Measurements from ENCODE around the gene TAGLN. TPM values are rescaled to one million over a fixed set of nuclear protein-coding genes. Genes with fewer than 3 reads are reported as not detected.

TAGLN gene
- total RNA-seq, 1 donor from 2014 or later: 470 TPM

DNA sequence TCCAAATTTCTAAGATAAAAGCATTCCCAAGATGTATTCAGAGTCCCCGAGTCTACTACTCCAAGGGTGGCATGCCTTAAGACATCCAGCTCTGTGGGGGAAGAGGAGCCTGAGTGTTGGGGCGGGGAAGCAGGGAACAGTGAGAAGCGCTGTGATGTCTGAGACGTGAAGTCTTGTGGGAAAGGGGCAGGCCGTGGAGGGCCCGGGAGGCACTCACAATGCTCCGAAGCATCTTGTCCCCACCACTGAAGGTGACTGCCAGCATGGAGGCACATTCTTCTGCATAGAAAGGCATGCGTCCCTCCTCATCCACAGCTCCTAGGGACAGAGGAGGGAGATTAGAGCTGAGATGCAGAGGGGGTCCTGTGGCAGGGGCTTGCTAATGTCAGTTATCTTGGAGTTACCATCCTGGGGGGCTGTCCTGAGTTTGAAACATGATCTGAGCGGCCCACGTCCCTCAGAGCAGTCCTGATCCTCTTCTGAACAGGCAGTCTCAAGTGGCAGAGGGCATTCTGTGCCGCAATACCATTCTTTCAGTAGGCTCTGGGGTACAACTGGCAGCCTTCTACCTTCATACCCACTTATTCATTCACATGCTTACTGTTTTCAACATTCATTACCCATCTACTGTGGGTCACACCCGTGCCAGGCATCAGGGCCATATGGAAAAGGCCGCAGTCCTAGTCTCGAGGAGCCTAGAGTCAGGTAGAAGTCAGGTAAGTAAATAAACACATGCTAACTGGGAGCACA is 24.0 kb downstream of the TAGLN start:
- TF ChIP-seq, protein P1, sequence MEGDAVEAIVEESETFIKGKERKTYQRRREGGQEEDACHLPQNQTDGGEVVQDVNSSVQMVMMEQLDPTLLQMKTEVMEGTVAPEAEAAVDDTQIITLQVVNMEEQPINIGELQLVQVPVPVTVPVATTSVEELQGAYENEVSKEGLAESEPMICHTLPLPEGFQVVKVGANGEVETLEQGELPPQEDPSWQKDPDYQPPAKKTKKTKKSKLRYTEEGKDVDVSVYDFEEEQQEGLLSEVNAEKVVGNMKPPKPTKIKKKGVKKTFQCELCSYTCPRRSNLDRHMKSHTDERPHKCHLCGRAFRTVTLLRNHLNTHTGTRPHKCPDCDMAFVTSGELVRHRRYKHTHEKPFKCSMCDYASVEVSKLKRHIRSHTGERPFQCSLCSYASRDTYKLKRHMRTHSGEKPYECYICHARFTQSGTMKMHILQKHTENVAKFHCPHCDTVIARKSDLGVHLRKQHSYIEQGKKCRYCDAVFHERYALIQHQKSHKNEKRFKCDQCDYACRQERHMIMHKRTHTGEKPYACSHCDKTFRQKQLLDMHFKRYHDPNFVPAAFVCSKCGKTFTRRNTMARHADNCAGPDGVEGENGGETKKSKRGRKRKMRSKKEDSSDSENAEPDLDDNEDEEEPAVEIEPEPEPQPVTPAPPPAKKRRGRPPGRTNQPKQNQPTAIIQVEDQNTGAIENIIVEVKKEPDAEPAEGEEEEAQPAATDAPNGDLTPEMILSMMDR (conservative IDR thresholded peaks at IDR 0.05; ENCODE audit: low read depth, low read length): no peak

DNA sequence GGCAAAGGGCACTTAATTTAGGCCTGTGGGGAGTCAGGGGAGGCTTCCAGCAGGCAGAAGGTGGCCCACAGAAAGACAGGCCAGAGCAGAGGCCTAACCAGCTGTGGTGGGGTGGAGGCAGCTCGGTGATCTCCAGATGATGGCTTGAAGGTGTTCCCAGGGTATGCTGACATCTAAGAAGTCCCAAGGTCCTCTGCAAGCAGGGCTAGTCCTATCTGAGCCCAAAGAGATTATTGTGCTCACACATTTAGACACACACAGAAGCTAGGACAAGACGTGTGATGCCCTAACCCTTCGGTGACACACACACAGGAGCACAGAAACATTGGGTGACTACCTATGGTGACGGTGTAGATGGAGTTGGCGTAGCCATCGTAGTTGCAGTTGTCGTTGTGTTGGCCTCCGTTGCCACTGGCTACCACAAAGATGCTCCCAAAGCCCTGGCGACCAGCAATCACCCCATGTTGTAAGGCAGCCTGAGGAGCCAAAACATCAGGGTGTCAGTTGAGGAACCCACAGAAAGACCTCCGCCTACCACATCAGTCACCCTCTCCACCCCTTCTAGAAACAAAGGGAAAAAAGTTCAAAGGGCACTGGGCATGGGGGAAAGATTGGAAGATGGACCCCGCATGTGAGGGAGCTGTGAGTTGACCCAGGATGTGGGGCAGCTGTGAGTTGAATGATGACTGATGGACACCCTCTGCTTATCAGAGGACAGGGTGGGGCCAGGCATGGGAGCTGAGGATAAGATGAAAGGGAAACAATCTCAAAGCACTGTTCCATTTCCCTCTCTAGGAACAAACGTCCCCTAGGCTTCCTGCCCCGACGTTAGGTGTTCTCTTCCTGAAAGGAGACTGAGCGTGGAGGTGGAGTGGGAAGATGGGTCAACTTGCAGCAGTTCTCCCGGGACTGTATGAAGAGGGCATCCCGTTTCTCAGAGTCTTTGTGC is 24.8 kb downstream of the TAGLN start:
- H3K4me3 ChIP-seq (ENCODE audit: low read depth, low read length): no peak overlapping the region
- TF ChIP-seq, protein P1 (conservative IDR thresholded peaks at IDR 0.05; ENCODE audit: low read depth, low read length): no peak
- no peak for DNase-seq (ENCODE audit: low read depth)

More for the DNA sequence above, 24.0 kb downstream of the TAGLN start:
- no peak for DNase-seq (ENCODE audit: low read depth)
- H3K4me3 ChIP-seq (ENCODE audit: low read depth, low read length): no peak overlapping the region

DNA sequence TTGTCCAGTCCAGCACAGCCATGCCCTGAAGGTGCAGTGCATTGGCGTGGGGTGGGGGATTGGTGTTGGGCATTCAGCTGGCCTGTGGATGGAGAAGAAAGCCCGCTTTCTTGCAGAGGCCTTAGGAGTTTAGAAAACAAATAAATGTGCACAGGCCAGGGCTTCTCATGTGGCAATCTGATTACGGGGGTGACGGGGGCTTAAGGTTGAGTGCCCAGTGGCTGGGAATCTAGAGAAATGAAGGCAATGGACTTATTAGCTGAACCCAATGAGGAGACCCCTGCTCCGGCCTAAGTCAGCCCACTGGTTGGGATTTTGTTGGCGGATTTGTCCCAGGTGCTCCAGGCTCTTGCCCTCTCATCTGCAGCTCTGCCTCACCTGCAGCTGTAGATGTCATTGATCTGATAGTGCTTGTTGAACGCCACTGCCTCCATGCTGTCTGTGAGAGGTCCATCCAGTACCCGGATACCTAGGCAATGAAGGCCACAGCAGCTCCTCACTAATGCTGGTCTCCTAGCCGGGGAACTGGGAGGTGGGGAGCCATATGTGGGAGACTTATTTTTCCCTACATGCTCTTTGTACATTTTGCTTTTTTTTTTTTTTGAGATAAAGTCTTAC is 26.5 kb downstream of the TAGLN start:
- DNase-seq (ENCODE audit: low read depth): no peak
- TF ChIP-seq, protein P1 (conservative IDR thresholded peaks at IDR 0.05; ENCODE audit: low read depth, low read length): no peak
- H3K4me3 ChIP-seq (ENCODE audit: low read depth, low read length): no peak overlapping the region

DNA sequence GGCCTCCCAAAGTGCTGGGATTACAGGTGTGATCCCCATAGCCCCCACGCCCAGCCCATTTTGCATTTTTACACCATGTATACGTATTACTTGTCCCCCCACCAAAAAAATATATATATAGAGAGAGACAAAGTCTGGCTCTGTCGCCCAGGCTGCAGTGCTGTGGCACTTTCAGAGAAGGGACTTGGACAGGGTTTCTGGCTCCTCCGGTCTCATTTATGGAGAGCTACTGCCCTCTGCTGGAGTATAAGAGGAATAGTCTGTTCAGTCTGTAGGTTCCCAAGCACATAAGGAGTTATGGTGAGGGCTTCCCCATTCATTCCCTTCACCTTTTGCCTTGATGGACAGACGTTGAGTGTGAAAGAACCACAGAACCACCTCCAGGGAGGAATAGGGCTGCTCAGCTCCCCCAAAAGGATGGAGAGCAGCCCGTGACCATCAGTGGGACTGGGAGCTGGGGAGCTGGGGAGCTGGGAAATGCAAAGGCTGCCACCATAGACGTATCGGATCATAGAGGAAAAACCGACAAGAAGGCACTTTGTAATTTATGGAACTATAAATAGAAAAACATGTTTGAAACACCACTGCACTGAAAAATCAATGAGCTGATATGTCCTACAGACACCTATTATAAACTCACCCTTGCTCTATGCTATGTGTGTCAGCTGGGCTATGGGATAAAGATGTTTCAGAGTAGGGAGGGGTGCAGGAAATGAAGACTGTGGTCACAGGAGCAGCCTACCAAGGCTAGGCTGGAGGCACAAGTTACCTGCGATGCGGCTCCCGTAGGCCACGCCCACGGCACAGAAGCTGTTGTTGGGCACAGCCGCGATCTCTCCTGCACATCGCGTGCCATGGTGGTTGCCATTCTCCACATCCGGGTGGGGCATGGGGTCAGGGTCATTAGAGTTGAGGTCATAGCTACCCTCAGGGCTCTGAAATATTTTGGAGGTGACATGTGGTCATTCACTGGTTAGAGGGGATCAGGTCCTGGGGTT is 27.5 kb downstream of the TAGLN start:
- peak; percentile 27 for DNase-seq (ENCODE audit: low read depth)
- H3K4me3 ChIP-seq (ENCODE audit: low read depth, low read length): no peak overlapping the region
- TF ChIP-seq, protein P1 (conservative IDR thresholded peaks at IDR 0.05; ENCODE audit: low read depth, low read length): peak; percentile 75

DNA sequence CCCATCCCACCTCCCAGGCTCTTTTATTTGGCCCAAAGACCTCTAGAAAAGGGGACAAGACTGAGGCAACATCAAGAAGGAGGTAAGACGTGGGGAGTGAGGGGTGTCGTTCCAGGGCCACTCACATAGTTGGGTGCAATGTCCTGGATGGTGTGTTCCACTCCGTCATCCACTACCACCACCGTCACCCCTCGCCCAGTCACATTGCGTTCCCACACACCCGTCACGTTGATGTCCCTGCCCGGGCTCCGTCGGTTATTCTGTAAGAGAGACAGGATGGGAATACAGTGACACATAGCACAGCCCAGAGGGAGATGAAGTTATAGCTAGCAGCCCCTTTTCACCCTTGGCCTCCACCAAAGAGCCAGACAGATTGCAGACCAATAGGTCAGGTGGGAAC is 28.9 kb downstream of the TAGLN start:
- TF ChIP-seq, protein P1 (conservative IDR thresholded peaks at IDR 0.05; ENCODE audit: low read depth, low read length): no peak
- H3K4me3 ChIP-seq (ENCODE audit: low read depth, low read length): no peak overlapping the region
- no peak for DNase-seq (ENCODE audit: low read depth)

DNA sequence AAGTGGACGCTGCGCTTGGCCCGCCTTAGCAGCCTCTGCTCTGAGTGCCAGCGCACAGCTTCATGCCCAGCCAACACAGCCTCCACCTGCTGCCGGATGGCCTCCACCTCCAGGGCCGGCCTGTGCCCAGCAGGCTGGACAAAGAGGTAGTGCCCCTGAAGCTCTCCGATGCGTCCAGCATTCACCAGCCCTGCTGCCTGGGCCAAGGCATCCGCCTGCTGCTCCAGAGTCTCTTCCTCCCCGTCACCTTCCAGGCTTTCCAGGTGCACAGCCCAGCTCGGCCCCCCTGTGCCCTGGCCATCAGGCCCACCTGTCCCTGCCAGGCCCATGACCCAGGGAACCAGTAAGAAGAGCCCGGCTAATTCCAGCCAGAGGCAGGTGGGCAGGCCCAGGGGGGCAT is 30.2 kb downstream of the TAGLN start:
- DNase-seq (ENCODE audit: low read depth): no peak
- no peak overlapping the region for H3K4me3 ChIP-seq (ENCODE audit: low read depth, low read length)
- TF ChIP-seq, protein P1 (conservative IDR thresholded peaks at IDR 0.05; ENCODE audit: low read depth, low read length): no peak

Data from epithelial cell of proximal tubule (primary cell).